NOMO-1 treated with dmso at 0.1 percent for 144 hours (cell line): Measurements from ENCODE around the gene ALG11.

Source experiments
- DNase-seq: peaks from one replicate; lab custom pipeline; 2025; ENCODE audit not compliant: unreplicated experiment; lab: John Stamatoyannopoulos, UW

The ALG11 gene

DNA sequence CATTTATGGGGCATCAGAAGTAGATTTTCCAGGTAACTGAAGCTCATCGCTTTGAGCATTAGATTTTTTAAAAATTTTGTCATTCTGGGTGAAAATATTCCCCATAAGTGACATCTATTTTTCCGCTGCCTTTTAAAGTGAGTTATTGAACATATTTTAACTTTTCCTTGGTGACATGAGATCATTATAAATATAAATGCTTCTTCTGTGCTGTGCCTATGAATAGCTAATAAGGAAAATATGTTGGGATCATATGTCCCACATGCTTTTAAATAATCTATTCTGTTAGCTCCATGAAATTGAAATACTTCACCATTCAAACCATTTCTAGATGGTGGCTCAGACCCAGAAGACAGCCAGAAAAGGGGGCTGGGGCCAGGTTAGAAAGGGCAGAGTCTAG lies 15.0 kb upstream of the ALG11 start:
- DNase-seq, result no peak

DNA sequence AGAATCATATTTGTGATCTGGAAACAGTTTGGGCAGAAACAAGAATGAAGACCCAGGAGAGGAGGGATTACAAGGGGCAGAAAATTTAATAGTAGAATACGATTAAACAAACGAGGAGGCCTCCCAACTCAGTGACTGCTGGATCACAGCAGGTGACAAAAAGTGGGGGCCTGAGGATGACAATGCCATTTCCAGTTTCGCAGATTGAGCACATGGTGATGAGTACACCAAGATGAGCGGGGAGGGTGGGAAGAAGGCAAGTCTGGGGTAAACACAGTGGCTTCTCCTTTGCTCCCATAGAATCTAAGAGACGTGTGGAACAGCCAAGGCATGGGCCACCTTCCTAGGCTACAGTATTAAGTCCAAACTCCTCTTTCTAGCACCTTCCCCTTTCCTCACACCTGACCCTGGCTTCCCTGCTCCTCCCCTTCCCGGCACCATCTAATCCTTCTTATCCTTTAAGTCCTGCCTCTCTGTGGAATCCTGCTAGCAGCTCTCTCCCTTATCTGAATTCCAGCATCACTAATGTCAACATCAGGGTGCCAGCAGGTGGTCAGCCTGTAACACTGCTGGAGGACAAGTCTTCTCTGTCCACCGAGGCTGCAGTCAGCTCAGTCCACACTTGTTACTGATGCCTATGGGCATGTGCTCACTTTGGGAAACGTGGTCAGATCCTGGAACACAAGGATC lies 14.4 kb upstream of the ALG11 start:
- no peak for DNase-seq

GRCh38 chr13:51998723-51999509 lies 13.3 kb upstream of the ALG11 start:
- DNase-seq, result no peak

- no peak for DNase-seq
Measured at GRCh38 chr13:51999510-51999911, 12.7 kb upstream of the ALG11 start.

DNA sequence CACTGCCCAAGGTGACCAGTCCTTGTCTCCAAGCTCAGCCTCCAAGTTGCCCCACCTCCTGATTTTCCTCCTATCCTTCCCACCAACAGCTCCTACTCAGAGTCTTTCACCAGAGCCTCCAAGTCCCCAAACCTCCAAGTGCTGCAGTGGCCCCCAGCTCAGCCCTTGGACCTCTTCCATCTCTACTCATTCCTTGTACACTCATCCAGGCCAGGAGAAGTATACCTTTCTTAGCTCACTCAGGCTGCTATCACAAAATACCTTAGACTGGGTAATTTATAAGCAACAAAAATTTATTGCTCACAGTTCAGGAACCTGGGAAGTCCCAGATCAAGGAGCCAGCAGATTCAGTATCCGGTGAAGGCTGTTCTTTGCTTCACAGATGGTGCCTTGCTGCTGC lies 12.3 kb upstream of the ALG11 start:
- no peak for DNase-seq

DNA sequence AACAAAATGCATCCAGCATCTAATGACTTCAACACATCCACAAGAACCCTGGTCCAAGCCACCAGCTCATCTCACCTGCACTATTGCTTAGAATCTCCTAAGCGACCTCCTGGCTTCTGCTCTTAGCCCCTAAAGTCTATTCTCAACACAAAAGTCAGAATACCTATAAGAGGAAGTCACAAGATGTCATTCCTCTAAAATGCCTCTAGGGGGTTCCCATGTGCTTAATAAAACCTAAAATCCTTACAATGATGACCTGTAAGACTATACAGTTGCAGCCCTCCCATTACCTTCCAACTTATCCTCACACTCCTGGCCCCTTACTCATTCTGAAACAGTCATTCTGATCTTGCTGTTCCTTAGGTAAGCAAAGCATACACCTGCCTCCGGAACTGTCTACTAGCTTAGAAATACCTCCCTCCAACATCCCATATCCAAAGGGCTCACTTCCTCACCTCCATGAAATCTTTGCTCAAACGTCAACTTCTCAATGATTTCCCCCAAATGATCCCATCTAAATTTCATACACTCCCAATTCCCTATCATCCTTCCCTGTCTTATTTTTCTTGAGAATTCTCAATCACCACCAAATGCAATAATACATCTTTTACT lies 11.0 kb upstream of the ALG11 start:
- peak; percentile 21 for DNase-seq

GRCh38 chr13:52002361-52002760 lies 9.8 kb upstream of the ALG11 start:
- DNase-seq, result no peak

- DNase-seq, result no peak
Measured at GRCh38 chr13:52003541-52003940, 8.7 kb upstream of the ALG11 start.

- no peak for DNase-seq
Measured at GRCh38 chr13:52004511-52005170, 7.6 kb upstream of the ALG11 start.

DNA sequence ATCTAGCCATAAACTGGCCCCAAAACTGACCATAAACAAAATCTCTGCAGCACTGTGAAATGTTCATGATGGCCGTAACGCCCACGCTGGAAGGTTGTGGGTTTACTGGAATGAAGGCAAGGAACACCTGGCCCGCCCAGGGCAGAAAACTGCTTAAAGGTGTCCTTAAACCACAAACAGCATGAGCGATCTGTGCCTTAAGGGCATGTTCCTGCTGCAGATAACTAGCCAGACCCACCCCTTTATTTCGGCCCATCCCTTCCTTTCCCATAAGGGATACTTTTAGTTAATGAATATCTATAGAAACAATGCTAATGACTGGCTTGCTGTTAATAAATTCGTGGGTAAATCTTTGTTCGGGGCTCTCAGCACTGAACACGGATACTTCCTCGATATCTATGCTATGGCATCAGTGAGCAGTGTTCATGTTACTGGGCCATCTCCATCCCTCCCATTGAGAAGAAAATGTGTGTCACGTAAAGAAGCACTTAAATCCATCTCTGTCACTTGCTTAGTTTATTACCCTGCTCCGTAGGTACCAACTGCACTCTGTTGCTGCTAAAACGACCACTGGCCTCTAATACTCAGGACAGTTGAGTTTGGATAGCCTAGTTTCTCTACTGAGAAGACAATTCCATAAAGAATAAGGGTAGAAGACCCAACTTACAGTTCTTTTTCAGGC lies 6.2 kb upstream of the ALG11 start:
- DNase-seq, result no peak

- no peak for DNase-seq
Measured at GRCh38 chr13:52006523-52007245, 5.5 kb upstream of the ALG11 start.

GRCh38 chr13:52009946-52010345 lies 2.3 kb upstream of the ALG11 start:
- no peak for DNase-seq

- no peak for DNase-seq
Measured at GRCh38 chr13:52010890-52011631, 1.1 kb upstream of the ALG11 start, which contains the start of gene ATP7B. ATP7B (minus strand) TSS chr13:52011450; CDS start chr13:52011337, 113 bp downstream.

DNA sequence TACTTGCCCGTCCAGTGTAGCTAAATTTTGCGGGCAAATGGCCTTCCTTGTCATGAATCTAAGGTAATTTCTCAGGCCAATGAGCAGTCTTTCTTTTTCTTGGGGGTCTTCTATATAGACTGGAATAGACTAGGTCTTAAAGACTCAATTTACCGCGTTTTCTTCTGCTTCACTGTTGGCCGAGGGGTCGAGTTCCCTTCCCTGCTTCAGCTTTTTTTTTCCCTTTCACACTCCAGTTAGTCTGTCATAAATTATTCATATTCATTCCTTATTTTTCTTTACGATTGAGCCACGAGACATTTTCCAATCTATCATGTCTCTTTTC lies 276 bp downstream of the ALG11 start:
- no peak for DNase-seq

- no peak for DNase-seq
Measured at GRCh38 chr13:52016296-52016695, 4.1 kb downstream of the ALG11 start.

- DNase-seq, result no peak
Measured at GRCh38 chr13:52020191-52020590, 8.0 kb downstream of the ALG11 start.

DNA sequence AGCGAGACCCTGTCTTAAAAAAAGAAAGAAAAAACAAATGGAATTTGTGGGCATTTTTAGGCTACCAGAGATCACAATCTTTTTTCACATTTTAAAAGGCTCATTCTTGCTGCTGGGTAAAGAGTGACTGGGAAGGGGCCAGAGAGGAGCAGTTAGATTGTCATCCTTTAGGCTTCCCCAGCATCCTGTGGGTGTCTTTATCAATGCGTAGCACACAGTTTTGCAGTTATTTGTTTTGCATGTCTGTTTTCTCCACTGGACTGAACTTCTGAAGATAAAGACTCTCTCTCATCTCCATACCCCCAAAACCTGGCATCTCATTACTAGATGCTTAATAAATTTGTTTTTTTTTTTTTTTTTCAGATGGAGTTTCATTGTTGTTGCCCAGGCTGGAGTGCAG lies 10.2 kb downstream of the ALG11 start:
- DNase-seq, result no peak

- no peak for DNase-seq
Measured at GRCh38 chr13:52024481-52024880, 12.3 kb downstream of the ALG11 start, which contains the start of gene UTP14C. UTP14C (plus strand) TSS chr13:52024691; CDS start chr13:52028805, 4,114 bp downstream.

- DNase-seq, result no peak
Measured at GRCh38 chr13:52025475-52026245, 13.5 kb downstream of the ALG11 start.
